GM12875 (cell line): ENCODE measurements around the gene DDX56.

Source experiments
- H3K4me3 ChIP-seq: one replicate; pipeline ENCODE4 v1.5.1; 2011; ENCODE audit warnings: low read depth, low read length, control low read depth
- CTCF ChIP-seq: IDR thresholded peaks from 2 replicates; pipeline ENCODE4 v1.5.1; 2011; ENCODE audit warnings: low read depth, mild to moderate bottlenecking, control low read depth, inconsistent platforms, low read length, moderate library complexity, borderline replicate concordance; ENCODE audit not compliant: insufficient read depth

DDX56 gene

GRCh38 chr7:44573464-44574286 is at the start of gene DDX56:
TSS of gene DDX56 (minus strand) at chr7:44573908. CDS start at chr7:44573895, 13 bp downstream.
- no peak for TF ChIP-seq CTCF
- peak within 1 kb of the TSS; percentile 96 for H3K4me3 ChIP-seq

GRCh38 chr7:44622342-44623151 is 48.8 kb upstream of the DDX56 start:
- TF ChIP-seq CTCF: no peak
- no peak overlapping the region for H3K4me3 ChIP-seq

- no peak for TF ChIP-seq CTCF
These were observed 48.0 kb upstream of the DDX56 start for GRCh38 chr7:44621750-44622103.

GRCh38 chr7:44621034-44621749 is 47.5 kb upstream of the DDX56 start:
- no peak overlapping the region for H3K4me3 ChIP-seq
- TF ChIP-seq CTCF: no peak

More at GRCh38 chr7:44621750-44622103, 48.0 kb upstream of the DDX56 start:
- H3K4me3 ChIP-seq: no peak overlapping the region

GRCh38 chr7:44618753-44619152 is 45.0 kb upstream of the DDX56 start:
- TF ChIP-seq CTCF: no peak

GRCh38 chr7:44618045-44618444 is 44.3 kb upstream of the DDX56 start:
- no peak for TF ChIP-seq CTCF

More at GRCh38 chr7:44618753-44619152, 45.0 kb upstream of the DDX56 start:
- H3K4me3 ChIP-seq: no peak overlapping the region

More at GRCh38 chr7:44618045-44618444, 44.3 kb upstream of the DDX56 start:
- no peak overlapping the region for H3K4me3 ChIP-seq
